Mammary epithelial cell (primary cell): ENCODE results near the gene LIX1L.

Source experiments
- CTCF ChIP-seq, 2 donors: IDR thresholded peaks in 1 of 2; conservative IDR thresholded peaks in 1 of 2; 2 replicates each; pipeline ENCODE4 v1.5.1; 2011 to 2012; ENCODE audit warnings: inconsistent platforms in 2 of 2, low read length in 2 of 2, mild to moderate bottlenecking in 2 of 2, control low read depth in 1 of 2, low read depth in 1 of 2; ENCODE audit not compliant: insufficient read depth in 1 of 2; ENCODE audit errors: extremely low read depth in 1 of 2
- EZH2 ChIP-seq: IDR thresholded peaks from 2 replicates; pipeline ENCODE4 v1.6.1; 2012; ENCODE audit warnings: low read length, inconsistent platforms, borderline replicate concordance

GRCh38 chr1:145927916-145928643 is 29.7 kb downstream of the LIX1L start:
- no peak for TF ChIP-seq CTCF (conservative IDR thresholded peaks at IDR 0.05 in 1 of 2, IDR thresholded peaks at IDR 0.05 in 1 of 2; ENCODE audit: extremely low read depth in 1 of 2, insufficient read depth in 1 of 2, low read depth in 1 of 2, low read length in 2 of 2)
- no peak for TF ChIP-seq EZH2
